Measurements from ENCODE around the gene PSME3IP1.

The PSME3IP1 gene

GRCh38 chr16:57147381-57148221 is 38.2 kb downstream of the PSME3IP1 start:
- Histone ChIP-seq H3F3A (ENCODE audit: low read depth) (peaks cover 3% of the 10 kb centered on the region; the same call in 1 of the 2 replicates), H2AFZ (ENCODE audit: low read length) (no peak overlapping the region), H3K79me2 (ENCODE audit: insufficient read depth, low read length) (peaks cover 23% of the 10 kb centered on the region; the same call in 1 of the 2 replicates), H3K27me3 (ENCODE audit: insufficient read depth, low read length, poor library complexity, severe bottlenecking) (no peaks in the 10 kb centered on the region), H3K4me1 (ENCODE audit: insufficient read depth, low read length, poor library complexity, severe bottlenecking) (peaks cover 86% of the 10 kb centered on the region), H3K4me2 (ENCODE audit: low read depth, low read length, poor library complexity, severe bottlenecking) (peak overlapping the region; percentile 79), H3K9me3 (ENCODE audit: insufficient read depth, low read depth, low read length) (no peaks in the 10 kb centered on the region), H3K9me2 (replicated peaks; ENCODE audit: low read depth, low read length) (no peaks in the 10 kb centered on the region), H3K36me3 (ENCODE audit: insufficient read depth, low read length) (peaks cover 9% of the 10 kb centered on the region; the same call in 1 of the 2 replicates), H4K20me1 (ENCODE audit: insufficient read depth, low read length, poor library complexity, severe bottlenecking) (no peaks in the 10 kb centered on the region), H3K4me3 (ENCODE audit: low read length, poor library complexity, severe bottlenecking) (peak overlapping the region; percentile 46), H3K9ac (ENCODE audit: low read depth, low read length, poor library complexity, severe bottlenecking) (peak overlapping the region; percentile 83)
- no peak for TF ChIP-seq CTCF (conservative IDR thresholded peaks at IDR 0.05; ENCODE audit: low read length)
- no peak for TF ChIP-seq EZH2phosphoT487 (IDR thresholded peaks at IDR 0.05; ENCODE audit: borderline replicate concordance)

GRCh38 chr16:57146735-57147134 is 39.1 kb downstream of the PSME3IP1 start:
- Histone ChIP-seq H3K4me2 (ENCODE audit: low read depth, low read length, poor library complexity, severe bottlenecking) (peak overlapping the region; percentile 79), H3K9me3 (ENCODE audit: insufficient read depth, low read depth, low read length) (no peaks in the 10 kb centered on the region), H3K4me1 (ENCODE audit: insufficient read depth, low read length, poor library complexity, severe bottlenecking) (peaks cover 86% of the 10 kb centered on the region), H3F3A (ENCODE audit: low read depth) (peaks cover 12% of the 10 kb centered on the region), H3K9me2 (replicated peaks; ENCODE audit: low read depth, low read length) (no peaks in the 10 kb centered on the region), H2AFZ (ENCODE audit: low read length) (no peak overlapping the region), H3K79me2 (ENCODE audit: insufficient read depth, low read length) (peaks cover 23% of the 10 kb centered on the region; the same call in 1 of the 2 replicates), H3K36me3 (ENCODE audit: insufficient read depth, low read length) (peaks cover 7% of the 10 kb centered on the region; the same call in 1 of the 2 replicates), H3K9ac (ENCODE audit: low read depth, low read length, poor library complexity, severe bottlenecking) (peak overlapping the region; percentile 83), H3K27me3 (ENCODE audit: insufficient read depth, low read length, poor library complexity, severe bottlenecking) (no peaks in the 10 kb centered on the region), H3K4me3 (ENCODE audit: low read length, poor library complexity, severe bottlenecking) (peak overlapping the region; percentile 46), H4K20me1 (ENCODE audit: insufficient read depth, low read length, poor library complexity, severe bottlenecking) (no peaks in the 10 kb centered on the region)
- TF ChIP-seq CTCF (conservative IDR thresholded peaks at IDR 0.05; ENCODE audit: low read length) = peak; percentile 54
- no peak for TF ChIP-seq EZH2phosphoT487 (IDR thresholded peaks at IDR 0.05; ENCODE audit: borderline replicate concordance)

GRCh38 chr16:57146040-57146647 is 39.7 kb downstream of the PSME3IP1 start:
- Histone ChIP-seq H4K20me1 (ENCODE audit: insufficient read depth, low read length, poor library complexity, severe bottlenecking) (no peaks in the 10 kb centered on the region), H3K4me1 (ENCODE audit: insufficient read depth, low read length, poor library complexity, severe bottlenecking) (peaks cover 86% of the 10 kb centered on the region), H3K36me3 (ENCODE audit: insufficient read depth, low read length) (peaks cover 7% of the 10 kb centered on the region; the same call in 1 of the 2 replicates), H3K27me3 (ENCODE audit: insufficient read depth, low read length, poor library complexity, severe bottlenecking) (no peaks in the 10 kb centered on the region), H3F3A (ENCODE audit: low read depth) (peaks cover 12% of the 10 kb centered on the region), H2AFZ (ENCODE audit: low read length) (no peak overlapping the region), H3K9me2 (replicated peaks; ENCODE audit: low read depth, low read length) (no peaks in the 10 kb centered on the region), H3K4me3 (ENCODE audit: low read length, poor library complexity, severe bottlenecking) (peak overlapping the region; percentile 46), H3K9ac (ENCODE audit: low read depth, low read length, poor library complexity, severe bottlenecking) (peak overlapping the region; percentile 83), H3K79me2 (ENCODE audit: insufficient read depth, low read length) (peaks cover 23% of the 10 kb centered on the region; the same call in 1 of the 2 replicates), H3K4me2 (ENCODE audit: low read depth, low read length, poor library complexity, severe bottlenecking) (peak overlapping the region; percentile 79), H3K9me3 (ENCODE audit: insufficient read depth, low read depth, low read length) (no peaks in the 10 kb centered on the region)
- TF ChIP-seq CTCF (conservative IDR thresholded peaks at IDR 0.05; ENCODE audit: low read length) (no peak), EZH2phosphoT487 (IDR thresholded peaks at IDR 0.05; ENCODE audit: borderline replicate concordance) (no peak)
